ENCODE measurements around the gene PABPN1L.

PABPN1L gene

GRCh38 chr16:88903267-88903666 is 36.8 kb upstream of the PABPN1L start:
- Histone ChIP-seq H3K9ac (ENCODE audit: low read length) (no peak overlapping the region), H3K4me2 (ENCODE audit: low read length) (no peak overlapping the region), H4K91ac (ENCODE audit: low read depth, low read length) (no peak overlapping the region), H2BK120ac (ENCODE audit: insufficient read depth, low read length, poor library complexity) (no peak overlapping the region), H3K79me2 (ENCODE audit: control insufficient read depth, insufficient read depth, low read length, poor library complexity) (no peaks in the 10 kb centered on the region), H2BK12ac (ENCODE audit: low read length) (no peak overlapping the region), H3K27ac (ENCODE audit: low read depth, low read length) (no peak overlapping the region), H2BK5ac (ENCODE audit: low read depth, low read length, poor library complexity) (no peak overlapping the region), H4K12ac (ENCODE audit: low read depth, low read length) (no peak overlapping the region), H3K18ac (ENCODE audit: low read length) (no peak overlapping the region), H3K4me3 (ENCODE audit: low read depth, low read length) (no peak overlapping the region), H3K27me3 (ENCODE audit: insufficient read depth, low read length) (no peaks in the 10 kb centered on the region), H4K8ac (ENCODE audit: low read depth, low read length) (no peak overlapping the region), H3K4me1 (ENCODE audit: control insufficient read depth in 1 of 2, insufficient read depth in 2 of 2, low read length in 2 of 2) (peaks cover 0 to 2% of the 10 kb centered on the region in 2 experiments), H3K9me3 (ENCODE audit: insufficient read depth, low read depth, low read length) (no peaks in the 10 kb centered on the region), H3K79me1 (ENCODE audit: low read length) (no peaks in the 10 kb centered on the region), H3K36me3 (ENCODE audit: control insufficient read depth in 1 of 2, insufficient read depth in 2 of 2, low read length in 2 of 2) (no peaks in the 10 kb centered on the region), H3K4ac (ENCODE audit: low read depth, low read length) (no peak overlapping the region), H2AFZ (ENCODE audit: insufficient read depth, low read length, poor library complexity) (no peak overlapping the region), H3K14ac (ENCODE audit: low read length) (no peak overlapping the region), H3K23ac (ENCODE audit: low read length) (no peak overlapping the region), H2AK5ac (ENCODE audit: low read length) (no peak overlapping the region)
- no CpG with 5 or more reads among the region's 14 CpGs for whole genome bisulfite sequencing (ENCODE audit: extremely low coverage, insufficient coverage, insufficient read length)
- no peak for DNase-seq

- Histone ChIP-seq H2BK5ac (ENCODE audit: low read depth, low read length, poor library complexity) (no peak overlapping the region), H3K9ac (ENCODE audit: low read length) (no peak overlapping the region), H3K79me1 (ENCODE audit: low read length) (no peaks in the 10 kb centered on the region), H4K8ac (ENCODE audit: low read depth, low read length) (no peak overlapping the region), H3K4ac (ENCODE audit: low read depth, low read length) (no peak overlapping the region), H2AFZ (ENCODE audit: insufficient read depth, low read length, poor library complexity) (no peak overlapping the region), H3K4me1 (ENCODE audit: control insufficient read depth in 1 of 2, insufficient read depth in 2 of 2, low read length in 2 of 2) (peaks cover 0 to 2% of the 10 kb centered on the region in 2 experiments), H3K79me2 (ENCODE audit: control insufficient read depth, insufficient read depth, low read length, poor library complexity) (no peaks in the 10 kb centered on the region), H3K14ac (ENCODE audit: low read length) (no peak overlapping the region), H2AK5ac (ENCODE audit: low read length) (no peak overlapping the region), H3K4me2 (ENCODE audit: low read length) (no peak overlapping the region), H3K9me3 (ENCODE audit: insufficient read depth, low read depth, low read length) (no peaks in the 10 kb centered on the region), H3K23ac (ENCODE audit: low read length) (no peak overlapping the region), H3K27me3 (ENCODE audit: insufficient read depth, low read length) (no peaks in the 10 kb centered on the region), H3K27ac (ENCODE audit: low read depth, low read length) (no peak overlapping the region), H3K4me3 (ENCODE audit: low read depth, low read length) (no peak overlapping the region), H3K36me3 (ENCODE audit: control insufficient read depth in 1 of 2, insufficient read depth in 2 of 2, low read length in 2 of 2) (no peaks in the 10 kb centered on the region), H2BK120ac (ENCODE audit: insufficient read depth, low read length, poor library complexity) (no peak overlapping the region), H4K91ac (ENCODE audit: low read depth, low read length) (no peak overlapping the region), H4K12ac (ENCODE audit: low read depth, low read length) (no peak overlapping the region), H2BK12ac (ENCODE audit: low read length) (no peak overlapping the region), H3K18ac (ENCODE audit: low read length) (no peak overlapping the region)
- no peak for DNase-seq
- no CpG with 5 or more reads among the region's 16 CpGs for WGBS (ENCODE audit: extremely low coverage, insufficient coverage, insufficient read length)
Observed at GRCh38 chr16:88902744-88903143, 36.3 kb upstream of the PABPN1L start.

GRCh38 chr16:88901718-88902337 is 35.4 kb upstream of the PABPN1L start:
- Histone ChIP-seq H3K14ac (ENCODE audit: low read length) (no peak overlapping the region), H3K4me1 (ENCODE audit: control insufficient read depth in 1 of 2, insufficient read depth in 2 of 2, low read length in 2 of 2) (no peaks in the 10 kb centered on the region), H4K8ac (ENCODE audit: low read depth, low read length) (no peak overlapping the region), H3K27ac (ENCODE audit: low read depth, low read length) (no peak overlapping the region), H3K79me1 (ENCODE audit: low read length) (no peaks in the 10 kb centered on the region), H3K4me3 (ENCODE audit: low read depth, low read length) (no peak overlapping the region), H3K23ac (ENCODE audit: low read length) (no peak overlapping the region), H3K9me3 (ENCODE audit: insufficient read depth, low read depth, low read length) (no peaks in the 10 kb centered on the region), H2BK5ac (ENCODE audit: low read depth, low read length, poor library complexity) (no peak overlapping the region), H3K18ac (ENCODE audit: low read length) (no peak overlapping the region), H3K4me2 (ENCODE audit: low read length) (no peak overlapping the region), H3K4ac (ENCODE audit: low read depth, low read length) (no peak overlapping the region), H4K91ac (ENCODE audit: low read depth, low read length) (no peak overlapping the region), H2AFZ (ENCODE audit: insufficient read depth, low read length, poor library complexity) (no peak overlapping the region), H3K79me2 (ENCODE audit: control insufficient read depth, insufficient read depth, low read length, poor library complexity) (no peaks in the 10 kb centered on the region), H2BK120ac (ENCODE audit: insufficient read depth, low read length, poor library complexity) (no peak overlapping the region), H4K12ac (ENCODE audit: low read depth, low read length) (no peak overlapping the region), H3K9ac (ENCODE audit: low read length) (no peak overlapping the region), H2AK5ac (ENCODE audit: low read length) (no peak overlapping the region), H3K27me3 (ENCODE audit: insufficient read depth, low read length) (no peaks in the 10 kb centered on the region), H2BK12ac (ENCODE audit: low read length) (no peak overlapping the region), H3K36me3 (ENCODE audit: control insufficient read depth in 1 of 2, insufficient read depth in 2 of 2, low read length in 2 of 2) (no peaks in the 10 kb centered on the region)
- WGBS (ENCODE audit: extremely low coverage, insufficient coverage, insufficient read length), result no CpG with 5 or more reads among the region's 26 CpGs
- no peak for DNase-seq

- H4K8ac ChIP-seq (ENCODE audit: low read depth, low read length), result no peak overlapping the region
- no peaks in the 10 kb centered on the region for H3K79me2 ChIP-seq (ENCODE audit: control insufficient read depth, insufficient read depth, low read length, poor library complexity)
- H3K4me1 ChIP-seq (ENCODE audit: control insufficient read depth in 1 of 2, insufficient read depth in 2 of 2, low read length in 2 of 2), result no peaks in the 10 kb centered on the region
- no peaks in the 10 kb centered on the region for H3K36me3 ChIP-seq (ENCODE audit: control insufficient read depth in 1 of 2, insufficient read depth in 2 of 2, low read length in 2 of 2)
- no peak overlapping the region for H4K91ac ChIP-seq (ENCODE audit: low read depth, low read length)
- no peak overlapping the region for H3K23ac ChIP-seq (ENCODE audit: low read length)
- no peak overlapping the region for H2BK120ac ChIP-seq (ENCODE audit: insufficient read depth, low read length, poor library complexity)
- H3K4me3 ChIP-seq (ENCODE audit: low read depth, low read length), result no peak overlapping the region
- no peaks in the 10 kb centered on the region for H3K9me3 ChIP-seq (ENCODE audit: insufficient read depth, low read depth, low read length)
- H3K27me3 ChIP-seq (ENCODE audit: insufficient read depth, low read length), result no peaks in the 10 kb centered on the region
- WGBS (ENCODE audit: extremely low coverage, insufficient coverage, insufficient read length), result no CpG with 5 or more reads among the region's 12 CpGs
- no peak overlapping the region for H3K4ac ChIP-seq (ENCODE audit: low read depth, low read length)
- no peak overlapping the region for H3K14ac ChIP-seq (ENCODE audit: low read length)
- no peak for DNase-seq
- no peak overlapping the region for H2BK12ac ChIP-seq (ENCODE audit: low read length)
- no peak overlapping the region for H2AFZ ChIP-seq (ENCODE audit: insufficient read depth, low read length, poor library complexity)
- H3K4me2 ChIP-seq (ENCODE audit: low read length), result no peak overlapping the region
- H3K79me1 ChIP-seq (ENCODE audit: low read length), result no peaks in the 10 kb centered on the region
- no peak overlapping the region for H3K18ac ChIP-seq (ENCODE audit: low read length)
- H3K9ac ChIP-seq (ENCODE audit: low read length), result no peak overlapping the region
- no peak overlapping the region for H3K27ac ChIP-seq (ENCODE audit: low read depth, low read length)
- no peak overlapping the region for H2BK5ac ChIP-seq (ENCODE audit: low read depth, low read length, poor library complexity)
- no peak overlapping the region for H4K12ac ChIP-seq (ENCODE audit: low read depth, low read length)
- H2AK5ac ChIP-seq (ENCODE audit: low read length), result no peak overlapping the region
Observed at GRCh38 chr16:88900662-88901052, 34.2 kb upstream of the PABPN1L start.
